ENCODE data around the gene CYP4F22.

Gene CYP4F22

DNA sequence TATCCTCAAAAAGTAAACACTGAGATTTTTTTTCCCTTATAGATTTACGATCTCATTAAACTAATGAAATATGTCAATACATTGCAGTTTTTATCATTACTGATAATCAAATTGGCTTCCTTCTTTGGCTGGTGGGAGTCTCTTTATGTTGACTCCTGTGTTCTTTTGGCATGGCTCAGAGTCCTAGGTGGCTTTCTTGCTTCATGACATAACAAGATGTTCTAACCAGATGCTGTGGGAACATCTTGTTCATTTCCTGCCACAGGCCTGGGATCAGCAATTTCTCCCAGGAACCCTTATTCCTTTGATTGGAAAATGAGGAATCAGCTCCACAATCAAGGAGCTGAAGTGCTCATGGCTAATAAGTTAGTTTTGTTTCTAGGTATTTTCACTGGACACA lies 13.2 kb upstream of the CYP4F22 start:
- Histone ChIP-seq H3K79me2 (ENCODE audit: insufficient read depth, low read depth) (no peaks in the 10 kb centered on the region), H3K9ac (no peak overlapping the region)

DNA sequence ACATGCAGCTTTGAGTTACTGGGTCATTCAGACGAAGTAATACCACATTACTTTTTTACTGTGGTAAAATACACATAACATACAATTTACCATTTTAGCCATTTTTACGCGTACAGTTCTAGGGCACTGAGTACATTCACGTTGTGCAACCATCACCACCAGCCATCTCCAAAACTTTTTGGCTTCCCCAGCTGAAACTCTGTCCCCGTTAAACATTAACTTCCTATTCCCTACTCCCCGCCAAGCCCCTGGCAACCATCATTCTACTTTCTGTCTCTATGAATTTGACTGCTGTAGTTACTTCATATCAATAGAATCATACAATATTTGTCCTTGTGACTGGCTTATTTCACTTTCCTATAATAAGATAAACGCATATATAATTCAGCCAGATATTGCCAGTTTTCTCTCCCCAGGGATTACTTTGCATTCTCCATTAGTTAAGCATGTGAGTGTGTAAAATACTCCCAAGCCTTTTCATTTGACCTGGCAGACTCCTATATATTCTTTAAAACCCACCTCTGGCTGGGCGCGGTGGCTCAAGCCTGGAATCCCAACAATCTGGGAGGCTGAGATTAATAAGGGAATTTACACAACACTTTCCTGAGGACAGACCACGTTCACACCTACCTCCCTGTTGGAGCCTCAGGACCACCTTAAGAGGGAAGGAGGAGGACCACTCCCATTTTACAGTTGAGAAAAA lies 10.0 kb upstream of the CYP4F22 start:
- H3K36me3 ChIP-seq (ENCODE audit: insufficient read depth): no peaks in the 10 kb centered on the region
- H3K27ac ChIP-seq: no peak overlapping the region
- TF ChIP-seq, protein P1, sequence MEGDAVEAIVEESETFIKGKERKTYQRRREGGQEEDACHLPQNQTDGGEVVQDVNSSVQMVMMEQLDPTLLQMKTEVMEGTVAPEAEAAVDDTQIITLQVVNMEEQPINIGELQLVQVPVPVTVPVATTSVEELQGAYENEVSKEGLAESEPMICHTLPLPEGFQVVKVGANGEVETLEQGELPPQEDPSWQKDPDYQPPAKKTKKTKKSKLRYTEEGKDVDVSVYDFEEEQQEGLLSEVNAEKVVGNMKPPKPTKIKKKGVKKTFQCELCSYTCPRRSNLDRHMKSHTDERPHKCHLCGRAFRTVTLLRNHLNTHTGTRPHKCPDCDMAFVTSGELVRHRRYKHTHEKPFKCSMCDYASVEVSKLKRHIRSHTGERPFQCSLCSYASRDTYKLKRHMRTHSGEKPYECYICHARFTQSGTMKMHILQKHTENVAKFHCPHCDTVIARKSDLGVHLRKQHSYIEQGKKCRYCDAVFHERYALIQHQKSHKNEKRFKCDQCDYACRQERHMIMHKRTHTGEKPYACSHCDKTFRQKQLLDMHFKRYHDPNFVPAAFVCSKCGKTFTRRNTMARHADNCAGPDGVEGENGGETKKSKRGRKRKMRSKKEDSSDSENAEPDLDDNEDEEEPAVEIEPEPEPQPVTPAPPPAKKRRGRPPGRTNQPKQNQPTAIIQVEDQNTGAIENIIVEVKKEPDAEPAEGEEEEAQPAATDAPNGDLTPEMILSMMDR (conservative IDR thresholded peaks at IDR 0.05; ENCODE audit: low read depth, low read length): no peak
- no peak overlapping the region for H3K9ac ChIP-seq
- no peak overlapping the region for H2AFZ ChIP-seq (ENCODE audit: low read depth)
- no peaks in the 10 kb centered on the region for H3K79me2 ChIP-seq (ENCODE audit: insufficient read depth, low read depth)
- H3K4me1 ChIP-seq (ENCODE audit: low read depth, poor library complexity, severe bottlenecking): no peaks in the 10 kb centered on the region
- H4K20me1 ChIP-seq (ENCODE audit: insufficient read depth): no peaks in the 10 kb centered on the region
- H3K4me2 ChIP-seq: no peak overlapping the region
- peaks cover 25% of the 10 kb centered on the region; the same call in 1 of the 2 replicates for H3K27me3 ChIP-seq (ENCODE audit: insufficient read depth, low read depth)
- H3K4me3 ChIP-seq (IDR thresholded peaks at IDR 0.05; ENCODE audit: insufficient read depth, low read depth, low read length): no peak overlapping the region

More for the DNA sequence above, 13.2 kb upstream of the CYP4F22 start:
- Histone ChIP-seq H3K4me1 (ENCODE audit: low read depth, poor library complexity, severe bottlenecking) (no peaks in the 10 kb centered on the region), H3K4me3 (IDR thresholded peaks at IDR 0.05; ENCODE audit: insufficient read depth, low read depth, low read length) (no peak overlapping the region), H2AFZ (ENCODE audit: low read depth) (no peak overlapping the region), H3K27ac (no peak overlapping the region), H3K4me2 (no peak overlapping the region), H4K20me1 (ENCODE audit: insufficient read depth) (no peaks in the 10 kb centered on the region), H3K36me3 (ENCODE audit: insufficient read depth) (no peaks in the 10 kb centered on the region), H3K27me3 (ENCODE audit: insufficient read depth, low read depth) (peaks cover 9% of the 10 kb centered on the region; the same call in 1 of the 2 replicates)
- TF ChIP-seq, protein P1 (conservative IDR thresholded peaks at IDR 0.05; ENCODE audit: low read depth, low read length): no peak

DNA sequence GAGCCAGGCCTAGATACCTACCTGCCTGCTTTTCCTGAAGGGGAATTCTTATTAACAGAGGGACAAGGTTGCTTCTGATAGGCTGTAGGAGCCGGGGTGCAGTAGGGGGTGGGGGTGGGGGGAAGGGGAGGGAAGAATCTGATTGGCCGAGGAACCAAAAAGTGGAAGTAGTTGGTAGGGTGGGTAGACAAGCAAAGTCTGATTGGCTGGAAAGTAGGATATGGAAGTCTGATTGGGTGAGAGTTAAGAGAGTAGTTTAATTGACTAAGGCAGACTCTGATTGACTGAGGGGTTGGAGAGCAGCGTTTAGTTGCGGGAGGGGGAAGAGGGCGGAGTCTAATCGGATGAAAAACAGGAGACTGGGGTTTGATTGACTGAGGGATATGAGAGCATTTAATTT lies 9.4 kb upstream of the CYP4F22 start:
- no peak overlapping the region for H2AFZ ChIP-seq (ENCODE audit: low read depth)
- TF ChIP-seq, protein P1 (conservative IDR thresholded peaks at IDR 0.05; ENCODE audit: low read depth, low read length): no peak

DNA sequence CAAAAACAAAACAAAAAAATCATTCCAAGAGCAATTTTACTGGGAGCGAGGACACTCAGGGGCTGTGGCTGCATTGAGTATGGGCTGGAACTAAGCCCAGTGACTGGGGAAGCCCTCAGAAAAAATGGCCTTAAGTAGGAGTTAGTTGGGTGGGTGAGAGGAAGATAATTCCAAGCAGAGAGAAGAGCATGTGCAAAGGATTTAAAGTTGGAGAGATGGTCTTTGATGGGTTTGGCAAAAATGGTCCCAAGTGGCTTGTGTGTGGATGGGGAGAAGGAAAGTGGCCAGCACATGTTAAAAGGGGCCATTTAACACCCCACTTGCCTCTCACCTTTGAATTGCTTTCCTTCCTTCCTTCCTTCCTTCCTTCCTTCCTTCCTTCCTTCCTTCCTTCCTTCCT lies 6.7 kb upstream of the CYP4F22 start:
- H3K79me2 ChIP-seq (ENCODE audit: insufficient read depth, low read depth): no peaks in the 10 kb centered on the region
- TF ChIP-seq, protein P1 (conservative IDR thresholded peaks at IDR 0.05; ENCODE audit: low read depth, low read length): no peak
- H2AFZ ChIP-seq (ENCODE audit: low read depth): no peak overlapping the region
- H3K36me3 ChIP-seq (ENCODE audit: insufficient read depth): no peaks in the 10 kb centered on the region
- H3K9ac ChIP-seq: no peak overlapping the region
- H3K4me3 ChIP-seq (IDR thresholded peaks at IDR 0.05; ENCODE audit: insufficient read depth, low read depth, low read length): no peak overlapping the region
- no peak overlapping the region for H3K4me2 ChIP-seq
- H3K4me1 ChIP-seq (ENCODE audit: low read depth, poor library complexity, severe bottlenecking): no peaks in the 10 kb centered on the region
- H3K27me3 ChIP-seq (ENCODE audit: insufficient read depth, low read depth): peaks cover 25% of the 10 kb centered on the region; the same call in 1 of the 2 replicates
- no peaks in the 10 kb centered on the region for H4K20me1 ChIP-seq (ENCODE audit: insufficient read depth)
- no peak overlapping the region for H3K27ac ChIP-seq

More for the DNA sequence above, 9.4 kb upstream of the CYP4F22 start:
- H3K4me2 ChIP-seq: no peak overlapping the region
- H3K4me1 ChIP-seq (ENCODE audit: low read depth, poor library complexity, severe bottlenecking): no peaks in the 10 kb centered on the region
- no peaks in the 10 kb centered on the region for H4K20me1 ChIP-seq (ENCODE audit: insufficient read depth)
- peaks cover 25% of the 10 kb centered on the region; the same call in 1 of the 2 replicates for H3K27me3 ChIP-seq (ENCODE audit: insufficient read depth, low read depth)
- H3K36me3 ChIP-seq (ENCODE audit: insufficient read depth): no peaks in the 10 kb centered on the region
- no peak overlapping the region for H3K4me3 ChIP-seq (IDR thresholded peaks at IDR 0.05; ENCODE audit: insufficient read depth, low read depth, low read length)
- no peak overlapping the region for H3K27ac ChIP-seq
- H3K79me2 ChIP-seq (ENCODE audit: insufficient read depth, low read depth): no peaks in the 10 kb centered on the region
- H3K9ac ChIP-seq: no peak overlapping the region

Measured in KMS-11 (cell line).